Measurements from ENCODE around the gene RASD1.

The RASD1 gene

GRCh38 chr17:17509601-17510425, 13.6 kb upstream of the RASD1 start:
- Mint-ChIP-seq H3K4me3 (no peak overlapping the region), H3K27ac (peak overlapping the region; percentile 1), H3K27me3 (no peaks in the 10 kb centered on the region), H3K4me1 (peaks cover 10 to 17% of the 10 kb centered on the region in 2 donors), H3K9me3 (no peaks in the 10 kb centered on the region), H3K36me3 (no peaks in the 10 kb centered on the region)
- DNase-seq (no peak), ATAC-seq (replicated peaks) (peak in 1 of 2 donors; percentile 16)

GRCh38 chr17:17508646-17509591, 12.7 kb upstream of the RASD1 start:
- ATAC-seq (replicated peaks) = no peak
- H3K27ac Mint-ChIP-seq = no peak overlapping the region
- no peaks in the 10 kb centered on the region for H3K27me3 Mint-ChIP-seq
- H3K9me3 Mint-ChIP-seq = no peaks in the 10 kb centered on the region
- DNase-seq = no peak
- H3K4me3 Mint-ChIP-seq = no peak overlapping the region
- no peaks in the 10 kb centered on the region for H3K36me3 Mint-ChIP-seq
- peaks cover 10 to 17% of the 10 kb centered on the region in 2 donors for H3K4me1 Mint-ChIP-seq

GRCh38 chr17:17508019-17508535, 11.9 kb upstream of the RASD1 start:
- ATAC-seq (replicated peaks) = no peak

GRCh38 chr17:17507465-17508011, 11.3 kb upstream of the RASD1 start:
- no peaks in the 10 kb centered on the region for H3K36me3 Mint-ChIP-seq
- no peak overlapping the region for H3K4me3 Mint-ChIP-seq
- no peak for ATAC-seq (replicated peaks)
- no peak overlapping the region for H3K27ac Mint-ChIP-seq
- no peaks in the 10 kb centered on the region for H3K27me3 Mint-ChIP-seq
- peaks cover 10 to 17% of the 10 kb centered on the region in 2 donors for H3K4me1 Mint-ChIP-seq
- H3K9me3 Mint-ChIP-seq = no peaks in the 10 kb centered on the region
- DNase-seq = no peak

More at GRCh38 chr17:17508019-17508535, 11.9 kb upstream of the RASD1 start:
- H3K27me3 Mint-ChIP-seq = no peaks in the 10 kb centered on the region
- H3K9me3 Mint-ChIP-seq = no peaks in the 10 kb centered on the region
- no peak overlapping the region for H3K27ac Mint-ChIP-seq
- H3K4me1 Mint-ChIP-seq = peaks cover 10 to 17% of the 10 kb centered on the region in 2 donors
- no peaks in the 10 kb centered on the region for H3K36me3 Mint-ChIP-seq
- no peak overlapping the region for H3K4me3 Mint-ChIP-seq
- no peak for DNase-seq

- Mint-ChIP-seq H3K27ac (no peak overlapping the region), H3K36me3 (no peaks in the 10 kb centered on the region), H3K27me3 (peaks cover 0 to 2% of the 10 kb centered on the region in 2 donors), H3K4me1 (peaks cover 10 to 17% of the 10 kb centered on the region in 2 donors), H3K9me3 (no peaks in the 10 kb centered on the region), H3K4me3 (no peak overlapping the region)
- no peak for ATAC-seq (replicated peaks)
- no peak for DNase-seq
Observed at GRCh38 chr17:17506893-17507464, 10.8 kb upstream of the RASD1 start.

- ATAC-seq (replicated peaks) = no peak
- Mint-ChIP-seq H3K27me3 (peaks cover 1 to 5% of the 10 kb centered on the region in 2 donors), H3K9me3 (no peaks in the 10 kb centered on the region), H3K4me1 (peaks cover 10 to 17% of the 10 kb centered on the region in 2 donors), H3K4me3 (no peak overlapping the region), H3K36me3 (no peaks in the 10 kb centered on the region), H3K27ac (no peak overlapping the region)
- DNase-seq = no peak
Observed at GRCh38 chr17:17506181-17506741, 10.1 kb upstream of the RASD1 start.

- Mint-ChIP-seq H3K36me3 (no peaks in the 10 kb centered on the region), H3K27ac (no peak overlapping the region), H3K9me3 (no peaks in the 10 kb centered on the region), H3K4me3 (no peak overlapping the region), H3K4me1 (peaks cover 5 to 12% of the 10 kb centered on the region in 2 donors), H3K27me3 (peaks cover 6 to 9% of the 10 kb centered on the region in 2 donors)
- DNase-seq (no peak), ATAC-seq (replicated peaks) (no peak)
Observed at GRCh38 chr17:17505610-17506171, 9.5 kb upstream of the RASD1 start.

GRCh38 chr17:17505151-17505550, 9.0 kb upstream of the RASD1 start:
- DNase-seq (no peak), ATAC-seq (replicated peaks) (no peak)
- Mint-ChIP-seq H3K4me1 (peaks cover 3 to 6% of the 10 kb centered on the region in 2 donors), H3K36me3 (no peaks in the 10 kb centered on the region), H3K9me3 (no peaks in the 10 kb centered on the region), H3K27me3 (peaks cover 6 to 9% of the 10 kb centered on the region in 2 donors), H3K4me3 (no peak overlapping the region), H3K27ac (no peak overlapping the region)

- DNase-seq (no peak), ATAC-seq (replicated peaks) (no peak)
- Mint-ChIP-seq H3K27ac (no peak overlapping the region), H3K36me3 (no peaks in the 10 kb centered on the region), H3K27me3 (peaks cover 6 to 9% of the 10 kb centered on the region in 2 donors), H3K4me1 (peaks cover 0 to under 1% of the 10 kb centered on the region in 2 donors), H3K4me3 (no peak overlapping the region), H3K9me3 (no peaks in the 10 kb centered on the region)
Observed at GRCh38 chr17:17504341-17505140, 8.3 kb upstream of the RASD1 start.

GRCh38 chr17:17503566-17504130, 7.5 kb upstream of the RASD1 start:
- no peaks in the 10 kb centered on the region for H3K36me3 Mint-ChIP-seq
- no peak overlapping the region for H3K4me3 Mint-ChIP-seq
- peaks cover 9 to 11% of the 10 kb centered on the region in 2 donors for H3K27me3 Mint-ChIP-seq
- DNase-seq (no peak), ATAC-seq (replicated peaks) (no peak)
- H3K9me3 Mint-ChIP-seq = no peaks in the 10 kb centered on the region
- no peak overlapping the region for H3K27ac Mint-ChIP-seq
- no peaks in the 10 kb centered on the region for H3K4me1 Mint-ChIP-seq

GRCh38 chr17:17502741-17503565, 6.8 kb upstream of the RASD1 start:
- Mint-ChIP-seq H3K27me3 (peaks cover 9 to 12% of the 10 kb centered on the region in 2 donors), H3K4me3 (no peak overlapping the region), H3K36me3 (no peaks in the 10 kb centered on the region), H3K9me3 (no peaks in the 10 kb centered on the region), H3K27ac (no peak overlapping the region), H3K4me1 (no peaks in the 10 kb centered on the region)
- no peak for DNase-seq
- no peak for ATAC-seq (replicated peaks)
